ENCODE data around the gene MFF. TPM values are rescaled to one million over a fixed set of nuclear protein-coding genes. Genes with fewer than 3 reads are reported as not detected.

MFF gene
- polyA plus RNA-seq, 3 donors: 39.4 to 100 (median 91.7) TPM

DNA sequence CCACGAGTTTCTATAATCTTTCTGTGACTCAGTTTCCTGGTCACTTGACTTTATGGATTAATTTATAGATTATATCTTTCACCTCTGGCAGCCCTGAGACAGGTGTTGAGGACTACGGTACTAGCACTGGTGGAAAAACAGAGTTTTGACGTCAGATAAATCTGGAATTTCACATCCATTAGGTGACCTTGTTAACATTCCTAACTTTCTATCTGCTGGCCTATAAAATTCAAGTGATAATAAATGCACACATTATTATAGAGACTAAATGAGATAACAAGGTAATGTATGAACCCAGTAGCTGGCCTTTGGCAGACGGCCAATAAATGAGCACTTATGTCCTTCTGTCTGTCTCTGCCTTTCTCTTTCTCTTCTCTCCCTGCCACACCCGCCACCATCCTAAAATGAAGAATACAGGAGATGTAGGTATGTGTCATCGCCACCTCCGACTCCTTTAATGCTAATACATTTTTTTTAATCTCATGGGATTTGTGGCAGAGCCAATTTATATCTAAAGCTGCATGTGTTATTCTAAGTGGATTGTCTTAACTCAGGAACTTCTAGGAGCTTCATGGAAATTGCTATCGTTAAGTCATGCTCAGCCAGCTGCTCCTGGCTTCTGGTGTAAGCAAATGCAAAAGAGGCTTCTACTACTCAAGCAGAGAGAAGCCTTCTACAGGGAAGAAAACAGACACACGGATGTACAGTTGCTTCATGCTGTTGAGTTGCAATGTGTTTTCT, 51.8 kb downstream of the MFF start:
- intact Hi-C loops (cut with micrococcal nuclease): no loop called here
- Histone ChIP-seq H3K79me2 (ENCODE audit: insufficient read depth, low read length) (no peaks in the 10 kb centered on the region), H3K4me2 (replicated peaks; ENCODE audit: extremely low read depth, low read length, poor library complexity, severe bottlenecking) (no peak overlapping the region), H3K36me3 (replicated peaks in 1 of 2; ENCODE audit: control insufficient read depth in 1 of 2, insufficient read depth in 2 of 2, low read length in 2 of 2) (no peaks in the 10 kb centered on the region), H4K20me1 (ENCODE audit: insufficient read depth, low read length) (no peaks in the 10 kb centered on the region), H3K9ac (ENCODE audit: insufficient read depth, low read length, poor library complexity, severe bottlenecking) (no peak overlapping the region), H3K27me3 (ENCODE audit: control insufficient read depth in 2 of 2, insufficient read depth in 2 of 2, low read length in 2 of 2) (no peaks in the 10 kb centered on the region), H2AFZ (ENCODE audit: insufficient read depth, low read depth, low read length, poor library complexity, severe bottlenecking) (no peak overlapping the region), H3K4me3 (replicated peaks in 1 of 3; ENCODE audit: low read depth in 2 of 3, low read length in 3 of 3) (no peak overlapping the region), H3K4me1 (ENCODE audit: control insufficient read depth in 1 of 2, insufficient read depth in 2 of 2, low read length in 2 of 2) (peaks cover 6 to 32% of the 10 kb centered on the region in 2 donors), H3K27ac (ENCODE audit: low read depth in 1 of 2, low read length in 2 of 2) (no peak overlapping the region), H3K9me3 (replicated peaks in 1 of 2; ENCODE audit: control insufficient read depth in 1 of 2, insufficient read depth in 1 of 2, low read length in 2 of 2) (no peaks in the 10 kb centered on the region)
- H3K27me3 Mint-ChIP-seq (ENCODE audit: low read depth in 3 of 3): peaks cover 0 to 5% (median 1%) of the 10 kb centered on the region in 3 donors
- peaks cover 0 to 3% (median 0%) of the 10 kb centered on the region in 7 donors for H3K9me3 Mint-ChIP-seq
- peaks cover 28% of the 10 kb centered on the region for H3K4me1 Mint-ChIP-seq
- peak overlapping the region in 2 of 7 donors; percentile 73 to 74 for H3K27ac Mint-ChIP-seq
- DNase-seq: no peak
- TF ChIP-seq, protein P1, sequence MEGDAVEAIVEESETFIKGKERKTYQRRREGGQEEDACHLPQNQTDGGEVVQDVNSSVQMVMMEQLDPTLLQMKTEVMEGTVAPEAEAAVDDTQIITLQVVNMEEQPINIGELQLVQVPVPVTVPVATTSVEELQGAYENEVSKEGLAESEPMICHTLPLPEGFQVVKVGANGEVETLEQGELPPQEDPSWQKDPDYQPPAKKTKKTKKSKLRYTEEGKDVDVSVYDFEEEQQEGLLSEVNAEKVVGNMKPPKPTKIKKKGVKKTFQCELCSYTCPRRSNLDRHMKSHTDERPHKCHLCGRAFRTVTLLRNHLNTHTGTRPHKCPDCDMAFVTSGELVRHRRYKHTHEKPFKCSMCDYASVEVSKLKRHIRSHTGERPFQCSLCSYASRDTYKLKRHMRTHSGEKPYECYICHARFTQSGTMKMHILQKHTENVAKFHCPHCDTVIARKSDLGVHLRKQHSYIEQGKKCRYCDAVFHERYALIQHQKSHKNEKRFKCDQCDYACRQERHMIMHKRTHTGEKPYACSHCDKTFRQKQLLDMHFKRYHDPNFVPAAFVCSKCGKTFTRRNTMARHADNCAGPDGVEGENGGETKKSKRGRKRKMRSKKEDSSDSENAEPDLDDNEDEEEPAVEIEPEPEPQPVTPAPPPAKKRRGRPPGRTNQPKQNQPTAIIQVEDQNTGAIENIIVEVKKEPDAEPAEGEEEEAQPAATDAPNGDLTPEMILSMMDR (IDR thresholded peaks at IDR 0.05): no peak
- WGBS (ENCODE audit: insufficient coverage): no CpG with 5 or more reads among the region's 9 CpGs
- H3K36me3 Mint-ChIP-seq: peaks cover 0 to 4% of the 10 kb centered on the region in 2 donors
- H3K4me3 Mint-ChIP-seq: no peak overlapping the region

DNA sequence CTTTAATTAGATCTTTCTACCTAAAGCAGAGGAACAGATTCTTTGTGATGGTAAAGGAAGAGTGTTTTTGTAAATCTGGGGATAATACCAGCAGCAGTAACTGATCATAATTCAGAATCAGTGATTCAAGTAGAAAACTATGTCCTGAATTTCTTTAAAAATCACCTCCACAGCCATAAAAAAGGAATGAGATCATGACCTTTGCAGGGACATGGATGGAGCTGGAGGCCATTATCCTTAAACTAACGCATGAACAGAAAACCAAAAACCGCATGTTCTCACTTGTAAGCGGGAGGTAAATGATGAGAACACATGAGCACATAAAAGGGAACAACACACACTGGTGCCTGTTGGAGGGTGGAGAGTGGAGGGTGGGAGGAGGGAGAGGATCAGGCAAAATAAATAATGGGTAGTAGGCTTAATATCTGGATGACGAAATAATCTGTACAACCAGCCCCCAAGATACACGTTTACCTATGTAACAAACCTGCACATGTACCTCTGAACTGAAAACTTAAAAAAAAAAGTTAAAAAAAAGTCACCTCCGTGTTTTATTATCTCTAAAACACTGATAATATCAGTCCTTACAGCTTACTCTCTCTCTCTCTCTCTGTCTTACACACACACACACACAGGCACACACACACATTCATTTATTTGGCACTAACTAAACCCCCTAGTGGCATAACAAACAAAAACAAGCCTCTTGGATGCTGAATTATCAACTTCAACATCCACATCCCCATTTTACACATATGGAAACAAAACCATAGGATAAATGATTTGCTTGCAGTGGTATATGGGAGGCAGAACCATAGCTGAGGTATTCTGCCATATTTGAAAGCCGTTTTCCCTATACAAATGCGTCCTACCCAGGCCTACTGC, 52.7 kb downstream of the MFF start:
- no peak overlapping the region for H3K4me3 Mint-ChIP-seq
- H3K27me3 Mint-ChIP-seq (ENCODE audit: low read depth in 3 of 3): peaks cover 0 to 5% (median 1%) of the 10 kb centered on the region in 3 donors
- Histone ChIP-seq H3K9me3 (replicated peaks in 1 of 2; ENCODE audit: control insufficient read depth in 1 of 2, insufficient read depth in 1 of 2, low read length in 2 of 2) (no peaks in the 10 kb centered on the region), H3K4me1 (ENCODE audit: control insufficient read depth in 1 of 2, insufficient read depth in 2 of 2, low read length in 2 of 2) (peaks cover 2 to 23% of the 10 kb centered on the region in 2 donors), H2AFZ (ENCODE audit: insufficient read depth, low read depth, low read length, poor library complexity, severe bottlenecking) (no peak overlapping the region), H3K4me3 (replicated peaks in 1 of 3; ENCODE audit: low read depth in 2 of 3, low read length in 3 of 3) (no peak overlapping the region), H3K9ac (ENCODE audit: insufficient read depth, low read length, poor library complexity, severe bottlenecking) (no peak overlapping the region), H3K36me3 (replicated peaks in 1 of 2; ENCODE audit: control insufficient read depth in 1 of 2, insufficient read depth in 2 of 2, low read length in 2 of 2) (no peaks in the 10 kb centered on the region), H3K4me2 (replicated peaks; ENCODE audit: extremely low read depth, low read length, poor library complexity, severe bottlenecking) (no peak overlapping the region), H4K20me1 (ENCODE audit: insufficient read depth, low read length) (no peaks in the 10 kb centered on the region), H3K27ac (ENCODE audit: low read depth in 1 of 2, low read length in 2 of 2) (no peak overlapping the region), H3K79me2 (ENCODE audit: insufficient read depth, low read length) (no peaks in the 10 kb centered on the region), H3K27me3 (ENCODE audit: control insufficient read depth in 2 of 2, insufficient read depth in 2 of 2, low read length in 2 of 2) (no peaks in the 10 kb centered on the region)
- DNase-seq: no peak
- peaks cover 0 to 3% (median 0%) of the 10 kb centered on the region in 7 donors for H3K9me3 Mint-ChIP-seq
- intact Hi-C loops (cut with micrococcal nuclease): no loop called here
- TF ChIP-seq, protein P1 (IDR thresholded peaks at IDR 0.05): peak; percentile 30
- H3K27ac Mint-ChIP-seq: peak overlapping the region in 1 of 7 donors; percentile 13
- H3K36me3 Mint-ChIP-seq: peaks cover 0 to 4% of the 10 kb centered on the region in 2 donors
- 79% methylated on average over 2 of the region's 8 CpGs for WGBS (ENCODE audit: insufficient coverage)
- peaks cover 24% of the 10 kb centered on the region for H3K4me1 Mint-ChIP-seq

Measured in CD14-positive monocyte (primary cell).